NCI-H2171 (cell line): ENCODE data around the gene FCHSD2.
"Not testable (repeated sequence)": the region's sequence is repeated elsewhere in the genome, so short reads cannot be mapped to it uniquely, and the experiment has no call there.

Experiments used
- DNase-seq: peaks from one replicate; lab custom pipeline; 2025; lab: John Stamatoyannopoulos, UW

Gene FCHSD2

GRCh38 chr11:73061434-73061833 lies 80.7 kb downstream of the FCHSD2 start:
- DNase-seq = not testable (repeated sequence)

GRCh38 chr11:73059915-73060314 lies 82.2 kb downstream of the FCHSD2 start:
- DNase-seq = no peak

DNA sequence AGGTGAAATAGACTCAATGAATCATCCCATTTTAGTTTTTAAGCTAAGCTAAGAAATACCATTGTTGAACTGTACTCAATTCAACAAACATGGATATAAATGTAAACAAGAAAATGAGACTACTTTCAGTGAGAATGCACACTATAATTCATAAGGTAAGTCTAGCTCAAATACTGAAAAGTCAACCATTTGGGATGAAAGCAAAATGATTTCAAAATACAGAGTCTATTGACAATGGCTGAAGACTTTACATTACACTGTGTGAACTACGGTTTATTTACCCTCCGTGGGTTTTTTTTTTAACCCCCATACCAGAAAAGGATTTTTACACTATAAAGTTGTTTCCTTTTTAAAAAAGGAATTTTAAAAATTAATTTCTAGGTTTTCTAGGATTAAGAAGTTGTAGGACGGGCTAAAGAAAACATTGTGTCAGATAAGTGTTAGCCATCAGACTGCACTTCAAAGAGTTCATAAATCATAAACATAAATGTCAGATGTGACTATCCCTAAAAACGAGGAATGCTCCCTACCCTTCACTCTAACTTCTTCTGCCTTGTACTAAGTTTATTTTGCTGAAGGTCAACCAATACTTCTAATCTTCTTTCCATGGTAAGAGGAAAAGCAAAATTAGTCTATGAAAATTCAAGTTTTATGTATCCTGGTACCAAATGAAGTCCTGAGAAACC lies 83.0 kb downstream of the FCHSD2 start:
- DNase-seq = no peak

DNA sequence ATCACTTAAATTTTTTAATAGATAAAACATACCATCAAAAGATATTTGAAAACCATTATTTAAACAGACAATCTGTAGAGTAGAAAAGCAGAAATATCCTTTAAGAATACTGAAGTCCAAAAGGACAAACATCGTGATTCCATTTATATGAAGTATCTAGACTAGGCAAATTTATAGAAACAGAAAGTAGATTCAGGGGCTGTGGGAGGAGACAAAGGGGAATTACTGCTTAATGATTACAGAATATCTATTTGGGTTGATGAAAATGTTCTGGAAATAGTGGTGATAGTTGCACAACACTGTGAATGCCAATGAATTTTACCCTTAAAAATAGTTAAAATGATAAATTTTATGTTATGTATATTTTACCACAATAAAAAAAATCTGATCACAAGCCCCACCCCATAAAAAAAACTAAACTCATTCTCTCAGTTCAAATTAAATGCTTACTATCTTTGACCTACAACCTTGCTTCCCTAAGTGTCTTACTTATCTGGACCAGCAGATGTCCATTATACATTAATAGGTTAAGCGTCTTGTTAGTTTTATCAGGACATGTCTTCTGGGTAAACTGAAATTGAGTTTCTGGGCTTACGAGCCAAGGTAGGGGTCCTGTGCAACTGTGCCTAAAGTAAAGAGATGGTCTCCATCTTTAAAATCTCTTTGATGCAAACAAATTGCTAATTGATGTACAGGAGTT lies 86.3 kb downstream of the FCHSD2 start:
- no peak for DNase-seq

- no peak for DNase-seq
Measured at GRCh38 chr11:73055002-73055401, 87.1 kb downstream of the FCHSD2 start.

GRCh38 chr11:73053964-73054363 lies 88.2 kb downstream of the FCHSD2 start:
- no peak for DNase-seq

- DNase-seq = no peak
Measured at GRCh38 chr11:73048446-73048845, 93.7 kb downstream of the FCHSD2 start.

DNA sequence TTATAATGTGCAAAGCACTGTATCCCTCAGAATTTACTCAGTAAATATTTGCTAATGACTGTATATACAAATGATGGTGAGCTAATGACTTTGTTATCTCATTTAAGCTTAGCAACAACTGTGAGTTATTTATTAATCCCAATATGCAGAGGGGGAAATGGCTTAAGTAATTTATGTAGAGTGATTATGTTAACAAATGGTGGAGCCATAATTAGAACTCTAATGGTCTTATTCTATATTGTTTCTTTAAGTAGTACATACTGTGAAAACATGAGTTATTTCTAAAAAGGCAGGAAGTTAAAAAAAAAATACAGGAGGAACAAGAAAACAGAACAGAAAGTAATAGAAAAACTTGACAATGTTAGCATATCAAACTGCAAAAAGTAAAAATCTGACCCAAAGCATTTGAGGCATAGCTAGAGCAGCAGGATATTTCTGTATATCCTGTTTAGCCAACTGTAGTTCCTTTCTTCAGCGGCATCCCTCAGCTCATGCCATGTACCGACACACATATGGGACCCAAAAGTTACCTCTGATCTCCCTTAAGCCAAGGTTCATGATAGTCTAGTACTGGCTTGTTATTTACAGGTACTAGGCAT lies 94.2 kb downstream of the FCHSD2 start:
- no peak for DNase-seq

GRCh38 chr11:73040046-73040445 lies 102.1 kb downstream of the FCHSD2 start:
- DNase-seq = no peak

DNA sequence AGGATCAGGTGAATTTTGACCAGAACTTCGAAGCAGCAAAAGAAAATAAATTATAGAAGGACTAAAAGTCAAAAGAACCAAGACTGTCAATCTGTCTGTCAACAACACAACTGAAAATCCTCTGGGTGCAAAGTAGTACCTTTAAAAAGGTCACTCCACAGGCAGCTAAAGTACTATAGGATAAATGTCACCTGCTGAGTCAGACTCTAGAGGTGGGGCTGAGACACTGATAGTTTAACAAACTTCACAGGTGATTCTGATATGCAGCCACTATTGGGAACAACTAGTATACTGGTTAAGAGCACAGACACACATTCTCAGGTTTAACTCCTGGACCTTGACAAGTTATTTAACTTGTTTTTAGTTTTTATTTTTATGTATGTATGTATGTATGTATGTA lies 107.3 kb downstream of the FCHSD2 start:
- no peak for DNase-seq

- DNase-seq = no peak
Measured at GRCh38 chr11:73034331-73034730, 107.8 kb downstream of the FCHSD2 start.

- no peak for DNase-seq
Measured at GRCh38 chr11:73030130-73030529, 112.0 kb downstream of the FCHSD2 start.

GRCh38 chr11:73029403-73029802 lies 112.7 kb downstream of the FCHSD2 start:
- DNase-seq = no peak

DNA sequence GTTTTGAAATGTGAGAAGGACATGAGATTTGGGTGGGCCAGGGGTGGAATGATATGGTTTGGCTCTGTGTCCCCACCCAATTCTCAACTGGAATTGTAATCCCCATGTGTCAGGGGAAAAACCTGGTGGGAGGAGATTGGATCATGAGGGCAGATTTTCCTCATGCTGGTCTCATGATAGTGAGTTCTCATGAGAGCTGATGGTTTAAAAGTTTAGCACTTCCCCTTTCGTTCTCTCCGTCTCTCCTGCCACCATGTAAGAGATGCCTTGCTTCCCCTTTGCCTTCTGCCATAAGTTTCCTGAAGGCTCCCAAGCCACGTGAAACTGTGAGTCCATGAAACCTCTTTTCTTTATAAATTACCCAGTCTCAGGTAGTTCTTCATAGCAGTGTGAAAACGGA lies 113.5 kb downstream of the FCHSD2 start:
- no peak for DNase-seq

DNA sequence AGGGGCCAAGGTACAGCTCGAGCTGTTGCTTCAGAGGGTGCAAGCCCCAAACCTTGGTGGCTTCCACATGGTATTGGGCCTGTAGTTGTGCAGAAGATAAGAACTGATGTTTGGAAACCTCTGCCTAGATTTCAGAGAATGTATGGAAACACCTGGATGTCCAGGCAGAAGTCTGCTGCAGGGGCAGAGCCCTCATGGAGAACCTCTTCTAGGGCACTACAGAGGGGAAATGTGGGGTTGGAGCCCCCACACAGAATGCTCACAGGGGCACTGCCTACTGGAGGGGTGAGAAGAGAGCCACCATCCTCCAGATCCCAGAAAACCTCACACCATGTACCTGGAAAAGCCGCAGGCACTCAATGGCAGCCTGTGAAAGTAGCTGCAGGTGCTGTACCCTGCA lies 114.3 kb downstream of the FCHSD2 start:
- not testable (repeated sequence) for DNase-seq

DNA sequence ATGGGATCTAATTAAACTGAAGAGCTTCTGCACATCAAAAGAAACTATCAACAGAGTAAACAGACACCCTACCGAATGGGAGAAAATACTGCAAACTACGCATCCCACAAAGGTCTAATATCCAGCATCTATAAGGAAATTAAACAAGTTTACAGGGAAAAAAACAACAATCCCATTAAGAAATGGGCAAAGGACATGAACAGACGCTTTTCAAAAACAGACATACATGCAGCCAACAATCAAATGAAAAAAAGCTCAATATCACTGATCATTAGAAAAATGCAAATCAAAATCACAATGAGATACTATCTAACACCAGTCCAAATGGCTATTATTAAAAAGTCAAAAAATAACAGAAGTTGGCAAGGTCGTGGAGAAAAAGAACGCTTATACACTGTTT lies 117.5 kb downstream of the FCHSD2 start:
- no peak for DNase-seq

DNA sequence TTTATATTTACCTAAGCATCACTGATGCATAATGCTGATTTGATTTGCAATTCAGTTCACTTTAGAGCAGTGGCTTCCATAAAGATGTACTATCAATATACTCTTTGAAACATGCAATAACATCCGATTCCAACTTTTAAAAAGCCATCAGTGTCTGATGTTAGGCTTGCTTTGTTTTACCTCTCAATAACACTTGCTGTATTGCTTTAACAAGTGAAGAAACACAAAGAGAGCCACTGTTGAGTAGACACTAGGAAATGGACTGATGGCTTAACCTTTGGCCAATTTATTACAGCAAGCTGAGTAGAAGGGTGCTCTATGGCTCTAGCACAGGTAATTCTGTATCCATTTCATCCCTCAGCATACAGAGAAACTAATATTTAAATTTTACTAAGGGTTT lies 122.1 kb downstream of the FCHSD2 start:
- no peak for DNase-seq

- DNase-seq = no peak
Measured at GRCh38 chr11:73019449-73019848, 122.7 kb downstream of the FCHSD2 start.

DNA sequence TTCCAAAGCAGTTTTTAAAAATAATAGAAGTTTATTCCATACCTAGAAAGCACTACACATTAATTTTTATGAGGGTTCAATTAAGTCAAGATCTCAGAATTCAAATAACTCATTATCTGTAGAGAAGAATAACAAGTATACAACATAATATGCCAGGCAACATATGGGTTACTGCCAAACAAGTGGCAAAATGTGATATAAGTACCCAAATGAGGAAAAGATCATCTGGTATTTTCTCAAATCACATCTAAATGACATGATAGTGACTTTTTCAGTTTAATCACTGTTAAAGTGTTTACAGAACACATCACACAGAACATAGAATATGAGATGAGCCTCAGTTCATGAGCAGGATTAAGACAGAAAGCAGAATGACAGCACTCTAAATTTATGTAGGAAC lies 123.3 kb downstream of the FCHSD2 start:
- no peak for DNase-seq

GRCh38 chr11:73017024-73017751 lies 124.9 kb downstream of the FCHSD2 start:
- DNase-seq = no peak

GRCh38 chr11:73013021-73013420 lies 129.1 kb downstream of the FCHSD2 start:
- DNase-seq = no peak

GRCh38 chr11:73012121-73012863 lies 129.8 kb downstream of the FCHSD2 start:
- DNase-seq = no peak
